ENCODE results near the gene SFPQ.
"Not testable (repeated sequence)": the region's sequence is repeated elsewhere in the genome, so short reads cannot be mapped to it uniquely, and the experiment has no call there.

SFPQ gene

DNA sequence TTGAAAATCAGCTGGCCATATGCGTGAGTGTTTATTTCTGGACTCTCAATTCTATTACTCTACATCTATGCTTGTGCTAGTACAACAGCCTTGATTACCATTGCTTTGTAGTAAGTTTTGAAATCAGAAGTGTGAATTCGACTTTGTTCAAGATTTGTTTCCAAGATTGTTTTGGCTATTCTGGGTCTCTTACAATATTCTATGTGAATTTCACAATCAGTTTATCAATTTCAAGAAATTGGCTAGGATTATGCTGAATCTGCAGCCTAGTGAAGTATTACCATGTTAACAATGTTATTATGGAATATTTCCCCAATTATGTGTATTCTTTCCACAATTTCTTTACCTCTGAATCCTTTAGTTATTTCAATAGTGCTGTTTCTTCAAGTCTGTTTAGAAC is 19.5 kb downstream of the SFPQ start:
- TF ChIP-seq, protein P1, sequence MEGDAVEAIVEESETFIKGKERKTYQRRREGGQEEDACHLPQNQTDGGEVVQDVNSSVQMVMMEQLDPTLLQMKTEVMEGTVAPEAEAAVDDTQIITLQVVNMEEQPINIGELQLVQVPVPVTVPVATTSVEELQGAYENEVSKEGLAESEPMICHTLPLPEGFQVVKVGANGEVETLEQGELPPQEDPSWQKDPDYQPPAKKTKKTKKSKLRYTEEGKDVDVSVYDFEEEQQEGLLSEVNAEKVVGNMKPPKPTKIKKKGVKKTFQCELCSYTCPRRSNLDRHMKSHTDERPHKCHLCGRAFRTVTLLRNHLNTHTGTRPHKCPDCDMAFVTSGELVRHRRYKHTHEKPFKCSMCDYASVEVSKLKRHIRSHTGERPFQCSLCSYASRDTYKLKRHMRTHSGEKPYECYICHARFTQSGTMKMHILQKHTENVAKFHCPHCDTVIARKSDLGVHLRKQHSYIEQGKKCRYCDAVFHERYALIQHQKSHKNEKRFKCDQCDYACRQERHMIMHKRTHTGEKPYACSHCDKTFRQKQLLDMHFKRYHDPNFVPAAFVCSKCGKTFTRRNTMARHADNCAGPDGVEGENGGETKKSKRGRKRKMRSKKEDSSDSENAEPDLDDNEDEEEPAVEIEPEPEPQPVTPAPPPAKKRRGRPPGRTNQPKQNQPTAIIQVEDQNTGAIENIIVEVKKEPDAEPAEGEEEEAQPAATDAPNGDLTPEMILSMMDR (conservative IDR thresholded peaks at IDR 0.05; ENCODE audit: low read depth, low read length), result no peak
- no peak overlapping the region for H3K4me3 ChIP-seq (ENCODE audit: low read length)
- DNase-seq (ENCODE audit: low read depth), result no peak

DNA sequence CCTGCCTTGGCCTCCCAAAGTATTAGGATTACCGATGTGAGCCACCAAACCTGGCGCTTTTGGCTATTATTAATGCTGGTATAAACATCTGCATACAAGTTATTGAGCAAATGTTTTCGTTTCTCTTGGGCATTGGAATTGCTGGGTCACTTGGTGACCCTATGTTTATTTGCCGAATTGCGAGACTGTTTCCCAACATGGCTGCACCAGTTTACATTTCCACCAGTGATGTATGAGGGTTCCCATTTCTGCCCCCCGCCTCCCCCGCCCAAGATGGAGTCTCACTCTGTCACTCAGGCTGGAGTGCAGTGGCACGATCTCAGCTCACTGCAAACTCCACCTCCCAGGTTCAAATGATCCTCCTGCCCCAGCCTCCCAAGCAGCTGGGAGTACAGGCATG is 20.9 kb downstream of the SFPQ start:
- no peak for DNase-seq (ENCODE audit: low read depth)
- TF ChIP-seq, protein P1 (conservative IDR thresholded peaks at IDR 0.05; ENCODE audit: low read depth, low read length), result no peak
- H3K4me3 ChIP-seq (ENCODE audit: low read length), result no peak overlapping the region

DNA sequence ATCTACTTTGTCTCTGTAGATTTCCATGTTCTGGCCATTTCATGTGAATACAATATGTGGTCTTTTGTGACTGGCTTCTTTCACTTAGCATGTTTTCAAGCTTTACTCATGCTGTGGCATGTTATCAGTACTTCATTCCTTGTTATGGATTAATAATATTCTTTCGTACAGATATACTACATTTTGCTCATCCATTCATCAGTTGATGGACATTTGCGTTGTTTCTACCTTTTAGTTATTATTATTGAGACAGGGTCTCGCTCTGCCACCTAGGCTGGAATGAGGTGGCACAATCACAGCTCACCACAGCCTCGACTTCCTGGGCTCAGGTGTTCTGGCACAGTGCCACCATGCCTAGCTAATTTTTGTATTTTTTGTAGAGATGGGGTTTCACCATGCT is 21.4 kb downstream of the SFPQ start:
- no peak for DNase-seq (ENCODE audit: low read depth)
- TF ChIP-seq, protein P1 (conservative IDR thresholded peaks at IDR 0.05; ENCODE audit: low read depth, low read length), result no peak
- H3K4me3 ChIP-seq (ENCODE audit: low read length), result no peak overlapping the region

DNA sequence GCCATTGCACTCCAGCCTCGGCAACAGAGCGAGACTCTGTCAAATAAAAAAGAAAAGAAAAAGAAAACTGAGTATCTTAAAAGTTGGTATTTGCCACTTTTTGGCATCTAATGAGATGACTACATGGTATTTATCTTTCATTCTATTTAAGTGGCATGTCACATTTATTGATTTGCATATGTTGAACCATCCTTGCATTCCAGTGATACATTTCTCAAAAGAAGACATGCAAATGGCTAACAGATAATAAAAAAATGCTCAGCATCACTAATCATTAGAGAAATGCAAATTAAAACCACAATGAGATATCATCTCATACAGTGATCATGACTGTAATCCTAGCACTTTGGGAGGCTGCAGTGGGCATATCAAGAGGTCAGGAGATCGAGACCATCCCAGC is 28.1 kb downstream of the SFPQ start:
- DNase-seq (ENCODE audit: low read depth), result no peak
- TF ChIP-seq, protein P1 (conservative IDR thresholded peaks at IDR 0.05; ENCODE audit: low read depth, low read length), result no peak
- H3K4me3 ChIP-seq (ENCODE audit: low read length), result no peak overlapping the region

DNA sequence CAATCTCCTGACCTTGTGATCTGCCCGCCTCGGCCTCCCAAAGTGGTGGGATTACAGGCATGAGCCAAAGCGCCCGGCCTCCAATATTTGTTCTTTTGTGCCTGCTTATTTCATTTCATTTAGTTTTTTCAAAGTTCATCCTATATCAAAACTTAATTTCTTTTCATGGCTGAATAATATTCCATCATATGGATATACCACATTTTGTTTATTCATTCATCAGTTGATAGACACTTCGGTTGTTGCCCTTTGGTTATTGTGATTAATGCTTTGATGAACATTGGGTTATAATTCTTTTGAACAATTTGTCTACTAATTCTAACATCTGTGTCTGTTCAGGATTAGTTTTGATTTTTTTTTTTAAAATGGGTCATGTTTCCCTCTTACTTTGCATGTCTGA is 41.7 kb downstream of the SFPQ start:
- H3K4me3 ChIP-seq (ENCODE audit: low read length), result no peak overlapping the region
- no peak for DNase-seq (ENCODE audit: low read depth)
- TF ChIP-seq, protein P1 (conservative IDR thresholded peaks at IDR 0.05; ENCODE audit: low read depth, low read length), result no peak

DNA sequence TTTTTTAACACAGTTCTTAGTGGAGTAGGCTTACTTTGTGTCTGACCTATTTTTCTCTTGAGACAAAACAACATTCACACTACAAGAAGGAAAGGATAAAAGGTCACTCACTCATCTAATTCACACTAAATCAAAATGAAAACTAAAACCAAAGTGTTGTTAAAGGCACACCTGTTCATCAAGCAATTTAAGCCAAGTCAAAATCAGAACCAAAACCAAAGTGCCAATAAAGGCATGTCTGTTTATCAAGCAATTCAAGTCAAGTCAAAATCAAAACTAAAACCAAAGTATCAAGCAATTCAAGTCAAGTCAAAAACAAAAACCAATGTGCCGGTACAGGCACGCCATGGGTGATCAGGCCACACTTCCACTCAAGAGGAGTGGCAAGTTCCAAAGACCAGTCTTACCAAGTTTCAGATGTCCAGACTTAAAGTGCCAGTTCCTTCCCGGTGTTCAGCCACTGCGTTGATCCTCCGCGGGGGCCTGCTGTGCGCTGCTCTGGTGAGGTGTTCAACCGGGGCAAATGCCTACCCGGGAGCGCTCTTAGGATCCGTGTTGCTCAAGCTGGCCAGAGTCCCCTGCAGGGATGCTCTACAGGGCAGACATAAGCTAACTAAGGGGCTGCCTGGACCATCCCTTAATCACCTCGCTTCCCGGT is 46.9 kb downstream of the SFPQ start:
- not testable (repeated sequence) for H3K4me3 ChIP-seq (ENCODE audit: low read length); DNase-seq (ENCODE audit: low read depth)

DNA sequence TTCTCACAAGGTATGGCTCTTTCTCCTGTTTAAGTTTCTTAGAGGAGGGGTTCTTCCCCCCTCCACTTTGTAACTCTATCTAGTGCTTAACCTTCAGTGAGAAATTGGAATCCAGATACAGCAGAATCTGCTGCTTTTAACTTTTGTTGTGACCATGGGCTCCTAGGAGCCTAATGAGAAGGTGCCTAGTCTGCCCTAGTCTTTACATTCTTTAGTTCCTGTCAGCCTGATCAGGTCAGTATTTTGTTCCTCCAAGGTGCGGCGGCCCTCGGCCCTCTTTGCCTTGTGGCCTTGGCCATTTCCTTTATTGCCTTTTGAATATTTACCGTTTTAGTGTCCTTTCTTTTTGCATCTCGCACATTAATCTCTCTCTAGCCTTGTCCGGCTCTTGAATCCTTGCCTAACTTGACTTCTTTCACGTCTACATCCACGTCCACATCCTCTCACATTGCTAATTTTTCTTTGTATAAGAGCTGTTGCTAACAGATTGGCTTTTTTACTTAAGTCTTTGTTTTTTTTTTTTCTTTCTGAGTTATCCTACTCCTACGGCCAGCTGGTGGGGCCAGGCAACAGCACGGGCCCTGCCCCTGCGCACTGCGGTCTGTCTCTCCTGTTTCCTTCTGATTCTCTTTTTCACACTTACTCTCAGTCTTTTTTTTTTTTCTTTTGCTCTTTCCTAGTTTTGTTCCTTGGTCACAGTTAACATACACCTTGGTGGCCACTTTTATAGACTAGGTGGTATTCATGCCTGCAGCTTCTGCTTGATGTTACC is 49.0 kb downstream of the SFPQ start:
- H3K4me3 ChIP-seq (ENCODE audit: low read length), result no peak overlapping the region
- DNase-seq (ENCODE audit: low read depth), result no peak
- TF ChIP-seq, protein P1 (conservative IDR thresholded peaks at IDR 0.05; ENCODE audit: low read depth, low read length), result no peak

DNA sequence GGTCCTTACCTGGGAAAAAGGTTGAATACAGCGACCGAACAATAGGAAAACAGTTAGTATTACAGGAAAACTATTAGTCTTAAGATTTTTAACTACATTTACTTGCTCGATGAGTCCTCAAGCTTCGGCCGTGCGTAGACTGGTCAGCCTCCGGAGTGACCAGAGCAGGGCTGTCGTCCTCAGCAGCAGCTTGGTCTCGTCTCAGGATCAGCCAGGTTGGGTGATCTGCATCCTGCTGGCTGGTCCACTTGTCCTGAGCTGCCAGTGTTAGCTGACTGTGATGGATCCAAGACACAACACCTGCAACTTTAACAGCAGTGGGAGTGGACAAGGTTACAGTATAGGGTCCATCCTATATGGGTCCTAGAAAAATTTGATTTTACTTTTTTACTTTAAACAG is 50.2 kb downstream of the SFPQ start:
- DNase-seq (ENCODE audit: low read depth); H3K4me3 ChIP-seq (ENCODE audit: low read length): not testable (repeated sequence)

DNA sequence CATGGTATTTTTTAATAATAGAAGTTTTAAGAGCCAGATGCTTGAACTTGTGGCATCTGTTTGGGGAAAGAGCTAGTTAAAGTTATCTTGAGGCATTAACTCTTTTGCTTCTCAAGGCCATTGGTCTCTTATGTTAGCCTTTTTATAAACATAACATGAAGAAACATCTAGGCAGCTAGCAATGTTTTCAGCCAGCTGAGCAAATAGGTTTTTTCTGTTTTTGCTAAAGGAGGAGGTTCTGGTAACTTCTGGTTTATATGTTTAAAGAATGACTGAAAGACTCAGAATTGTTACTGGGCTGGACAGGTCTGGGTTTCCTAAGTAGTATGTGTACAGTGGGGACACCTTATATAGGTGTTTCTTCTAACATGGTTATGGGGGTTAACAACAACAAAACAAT is 50.7 kb downstream of the SFPQ start:
- DNase-seq (ENCODE audit: low read depth); H3K4me3 ChIP-seq (ENCODE audit: low read length): not testable (repeated sequence)

DNA sequence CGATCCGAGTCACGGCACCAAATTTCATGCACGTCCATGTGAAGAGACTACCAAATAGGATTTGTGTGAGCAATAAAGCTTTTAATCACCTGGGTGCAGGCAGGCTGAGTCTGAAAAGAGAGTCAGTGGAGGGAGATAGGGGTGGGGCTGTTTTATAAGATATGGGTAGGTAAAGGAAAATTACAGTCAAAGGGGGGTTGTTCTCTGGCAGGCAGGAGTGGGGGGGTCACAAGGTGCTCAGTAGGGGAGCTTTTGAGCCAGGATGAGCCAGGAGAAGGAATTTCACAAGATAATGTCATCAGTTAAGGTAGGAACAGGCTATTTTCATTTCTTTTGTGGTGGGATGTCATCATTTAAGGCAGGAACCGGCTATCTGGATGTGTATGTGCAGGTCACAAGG is 55.4 kb downstream of the SFPQ start:
- not testable (repeated sequence) for H3K4me3 ChIP-seq (ENCODE audit: low read length)

More for the DNA sequence above, 55.4 kb downstream of the SFPQ start:
- not testable (repeated sequence) for DNase-seq (ENCODE audit: low read depth)

Data from retinal pigment epithelial cell (primary cell).